Activated naive CD4-positive, alpha-beta T cell (primary cell): ENCODE measurements around the gene PFKFB3.

ENCODE experiments used
- DNase-seq, 4 experiments: peaks; one replicate each; lab custom pipeline; 2025; lab: John Stamatoyannopoulos, UW

Gene PFKFB3

DNA sequence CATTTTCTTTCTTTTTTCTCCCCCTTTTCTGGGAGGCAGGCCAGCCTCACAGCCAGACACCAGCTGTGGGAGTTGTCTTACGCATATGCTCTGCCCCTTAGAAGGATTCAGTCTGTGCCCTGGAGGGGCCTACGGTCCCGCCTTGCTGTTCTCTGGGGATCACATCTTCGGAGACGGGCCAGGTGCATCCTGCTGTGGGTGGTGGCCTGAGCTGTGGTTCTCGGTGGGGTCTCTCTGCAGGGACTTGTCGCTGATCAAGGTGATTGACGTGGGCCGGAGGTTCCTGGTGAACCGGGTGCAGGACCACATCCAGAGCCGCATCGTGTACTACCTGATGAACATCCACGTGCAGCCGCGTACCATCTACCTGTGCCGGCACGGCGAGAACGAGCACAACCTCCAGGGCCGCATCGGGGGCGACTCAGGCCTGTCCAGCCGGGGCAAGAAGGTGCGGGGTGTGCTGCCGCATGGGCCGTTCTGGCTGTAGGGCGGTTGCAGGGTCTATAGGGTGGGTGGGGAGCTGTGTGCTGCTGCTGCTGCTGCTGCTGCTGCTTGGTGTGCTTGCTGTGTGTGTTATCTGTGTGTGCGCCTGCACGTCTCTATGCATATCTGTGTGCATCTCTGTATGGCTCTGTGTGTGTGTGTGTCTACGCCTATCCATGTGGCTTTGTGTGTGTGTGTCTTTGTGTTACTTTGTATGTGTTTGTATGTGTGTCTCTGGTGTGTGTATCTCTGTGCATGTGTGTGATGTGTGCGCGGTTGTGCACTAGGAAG, 17.9 kb downstream of the PFKFB3 start:
- no peak for DNase-seq

DNA sequence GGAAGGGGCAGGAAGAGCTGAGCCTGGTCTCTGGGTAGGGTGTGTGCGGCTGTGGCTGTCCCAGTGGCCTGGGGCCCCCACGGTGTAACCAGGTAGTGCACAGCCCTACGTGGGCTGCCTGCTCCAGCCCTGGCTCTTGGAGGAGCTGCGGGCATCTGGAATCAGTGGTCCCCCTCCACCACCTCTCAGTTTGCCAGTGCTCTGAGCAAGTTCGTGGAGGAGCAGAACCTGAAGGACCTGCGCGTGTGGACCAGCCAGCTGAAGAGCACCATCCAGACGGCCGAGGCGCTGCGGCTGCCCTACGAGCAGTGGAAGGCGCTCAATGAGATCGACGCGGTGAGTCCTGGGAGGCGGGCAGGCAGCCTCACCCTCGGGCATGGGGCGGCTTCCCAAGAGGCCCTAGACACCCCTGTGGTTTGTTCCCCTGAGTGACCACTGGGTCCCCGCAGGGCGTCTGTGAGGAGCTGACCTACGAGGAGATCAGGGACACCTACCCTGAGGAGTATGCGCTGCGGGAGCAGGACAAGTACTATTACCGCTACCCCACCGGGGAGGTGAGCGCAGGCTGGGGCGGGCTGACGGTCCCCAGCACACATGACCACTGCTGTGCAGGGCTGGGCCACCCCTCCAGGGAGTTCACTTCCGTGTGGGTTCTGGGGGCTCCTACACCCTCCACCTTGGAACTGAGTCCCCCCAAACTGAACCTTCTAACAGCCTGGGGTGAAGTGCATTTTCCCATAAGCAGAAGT, 18.6 kb downstream of the PFKFB3 start:
- no peak for DNase-seq

DNA sequence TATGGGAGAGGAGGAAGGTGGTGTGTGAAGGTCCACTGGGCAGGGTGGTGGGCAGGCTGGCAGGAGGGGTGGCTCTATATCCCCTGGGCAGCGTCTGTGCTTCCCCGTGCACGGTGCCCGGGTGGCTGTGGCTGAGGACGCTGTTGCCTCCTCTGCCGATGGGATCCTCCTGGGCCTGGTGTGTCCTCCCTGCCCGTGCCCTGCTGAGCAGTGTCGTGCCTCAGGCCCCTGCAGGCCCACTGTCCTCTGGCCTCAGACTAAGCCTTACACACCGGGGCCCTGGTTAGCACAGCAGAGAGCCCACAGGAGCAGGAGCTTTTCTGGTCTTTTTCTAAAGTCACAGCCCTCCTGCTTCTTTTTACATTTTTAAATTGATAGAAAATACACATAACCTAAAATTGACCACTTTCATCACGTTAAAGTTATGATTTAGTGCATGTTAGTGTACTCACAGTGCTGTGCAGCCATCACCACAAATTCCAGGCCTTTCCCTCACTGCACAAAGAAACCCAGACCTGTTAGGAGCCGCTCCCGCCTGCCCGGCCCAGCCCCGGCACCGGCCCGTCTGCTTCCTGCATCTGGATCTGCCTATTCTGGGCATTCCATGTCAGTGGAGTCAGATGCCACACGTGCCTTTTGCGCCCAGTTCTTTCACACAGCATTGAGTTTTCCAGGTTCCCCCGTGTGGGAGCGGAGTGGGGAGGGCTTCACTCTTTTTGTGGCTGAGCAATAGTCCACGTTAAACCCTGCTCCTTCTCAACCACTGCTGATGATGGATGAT, 19.4 kb downstream of the PFKFB3 start:
- no peak for DNase-seq

DNA sequence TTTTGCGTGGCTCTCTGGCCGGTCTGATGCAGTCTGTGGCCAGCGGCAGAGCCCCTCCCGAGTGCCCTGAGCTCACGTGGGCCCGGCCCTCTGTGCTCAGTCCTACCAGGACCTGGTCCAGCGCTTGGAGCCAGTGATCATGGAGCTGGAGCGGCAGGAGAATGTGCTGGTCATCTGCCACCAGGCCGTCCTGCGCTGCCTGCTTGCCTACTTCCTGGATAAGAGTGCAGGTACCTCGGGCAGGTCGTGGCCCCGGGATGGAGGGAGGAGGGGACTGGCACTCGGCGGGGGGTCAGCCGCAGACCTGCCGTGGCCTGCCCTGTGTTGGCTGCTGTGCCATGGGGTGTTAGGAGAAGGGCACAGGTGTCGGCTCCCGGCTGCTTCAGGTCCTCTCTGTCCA, 20.0 kb downstream of the PFKFB3 start:
- no peak for DNase-seq

DNA sequence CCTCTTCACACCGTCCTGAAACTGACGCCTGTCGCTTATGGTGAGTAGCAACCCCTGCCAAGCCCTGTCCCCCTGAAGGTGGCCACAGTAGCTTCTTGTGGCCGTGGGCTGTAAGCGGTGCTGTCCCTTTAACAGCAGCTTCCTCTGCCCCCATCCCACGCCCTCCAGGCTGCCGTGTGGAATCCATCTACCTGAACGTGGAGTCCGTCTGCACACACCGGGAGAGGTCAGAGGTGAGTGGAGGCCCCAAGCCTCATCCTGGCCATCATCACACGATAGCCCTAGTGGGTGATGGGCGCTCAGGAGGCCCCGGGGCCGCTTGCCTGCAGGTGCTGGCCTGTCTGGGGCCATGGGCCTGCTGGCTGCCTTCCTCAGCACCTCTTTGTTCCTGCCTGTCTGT, 21.2 kb downstream of the PFKFB3 start:
- DNase-seq = no peak

DNA sequence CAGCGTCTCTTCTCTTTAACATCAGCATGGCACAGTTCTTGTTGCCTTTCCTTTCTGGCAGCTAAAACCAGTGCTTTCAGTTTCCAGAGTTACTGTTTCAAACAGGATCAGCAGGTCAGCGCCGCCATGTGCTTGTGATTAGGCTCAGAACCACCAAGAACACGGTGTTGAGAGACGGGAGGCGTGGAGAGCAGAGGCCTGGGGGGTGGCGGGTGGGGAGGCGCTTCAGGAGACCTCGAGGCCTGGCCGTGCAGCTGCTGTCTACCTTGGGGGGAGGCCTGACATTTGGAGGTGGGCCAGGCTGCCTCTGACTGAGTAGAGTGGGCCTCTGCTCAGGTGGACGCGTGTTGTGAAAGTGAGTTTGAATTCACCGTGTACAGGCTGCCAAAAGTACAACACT, 22.0 kb downstream of the PFKFB3 start:
- no peak for DNase-seq

DNA sequence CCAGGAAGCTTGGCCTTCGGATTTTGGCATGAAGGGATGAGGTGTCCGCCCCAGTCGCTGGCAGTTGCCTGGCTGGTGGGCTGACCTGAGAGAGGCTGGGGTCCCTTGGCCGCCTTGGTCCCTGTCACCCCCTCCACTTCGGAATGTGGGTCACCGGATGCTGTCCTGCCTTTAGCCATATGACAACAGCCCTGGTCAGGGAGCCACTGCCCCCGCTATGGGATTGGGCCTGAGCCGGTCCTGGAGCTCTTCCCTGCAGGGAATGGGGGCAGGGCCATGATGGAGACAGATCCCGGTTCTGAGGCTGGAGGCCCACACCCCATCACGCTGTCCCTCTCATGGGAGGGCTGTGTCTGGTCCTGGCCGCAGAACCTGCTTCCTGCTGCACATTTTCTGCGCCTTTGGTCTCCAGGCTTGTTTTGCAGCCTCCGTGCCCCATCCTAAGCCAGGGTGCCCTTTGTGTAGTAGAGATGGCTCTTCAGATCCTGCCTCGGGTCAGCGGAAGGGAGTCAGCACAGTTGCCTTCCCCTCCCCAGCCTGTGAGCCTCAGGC, 22.6 kb downstream of the PFKFB3 start:
- no peak for DNase-seq

DNA sequence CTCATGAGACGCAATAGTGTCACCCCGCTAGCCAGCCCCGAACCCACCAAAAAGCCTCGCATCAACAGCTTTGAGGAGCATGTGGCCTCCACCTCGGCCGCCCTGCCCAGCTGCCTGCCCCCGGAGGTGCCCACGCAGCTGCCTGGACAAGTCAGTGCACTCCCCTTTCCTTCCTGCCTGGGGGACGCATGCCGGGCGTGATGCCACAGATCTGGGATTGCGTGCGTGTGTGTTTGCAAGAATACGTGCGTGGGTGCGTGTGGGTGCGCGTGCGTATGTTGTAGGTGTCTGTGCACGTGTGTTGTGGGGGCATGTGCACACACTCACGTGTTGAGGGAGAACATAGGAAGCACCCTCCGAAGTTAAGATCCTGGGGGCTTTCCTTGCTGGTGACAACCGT, 23.5 kb downstream of the PFKFB3 start:
- no peak for DNase-seq

DNA sequence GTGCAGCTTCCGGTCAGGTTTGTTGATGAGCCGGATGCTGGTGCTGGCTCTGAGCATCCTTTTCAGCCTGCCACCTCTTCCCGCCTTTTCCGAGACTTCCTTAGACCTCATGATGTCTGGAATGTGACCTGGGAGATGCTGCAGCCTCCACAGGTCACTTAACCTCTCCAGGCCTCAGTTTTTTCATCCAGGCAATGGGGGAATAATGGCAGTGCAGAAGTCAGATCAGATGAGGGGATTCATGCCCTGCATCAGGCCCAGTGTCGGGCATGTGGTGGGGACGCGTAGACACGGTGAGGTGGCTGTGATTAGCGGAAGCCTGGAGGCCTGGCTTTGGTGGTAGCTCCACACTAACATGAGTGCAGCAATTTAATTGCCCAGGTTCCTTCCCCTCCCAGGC, 24.6 kb downstream of the PFKFB3 start:
- DNase-seq = no peak

DNA sequence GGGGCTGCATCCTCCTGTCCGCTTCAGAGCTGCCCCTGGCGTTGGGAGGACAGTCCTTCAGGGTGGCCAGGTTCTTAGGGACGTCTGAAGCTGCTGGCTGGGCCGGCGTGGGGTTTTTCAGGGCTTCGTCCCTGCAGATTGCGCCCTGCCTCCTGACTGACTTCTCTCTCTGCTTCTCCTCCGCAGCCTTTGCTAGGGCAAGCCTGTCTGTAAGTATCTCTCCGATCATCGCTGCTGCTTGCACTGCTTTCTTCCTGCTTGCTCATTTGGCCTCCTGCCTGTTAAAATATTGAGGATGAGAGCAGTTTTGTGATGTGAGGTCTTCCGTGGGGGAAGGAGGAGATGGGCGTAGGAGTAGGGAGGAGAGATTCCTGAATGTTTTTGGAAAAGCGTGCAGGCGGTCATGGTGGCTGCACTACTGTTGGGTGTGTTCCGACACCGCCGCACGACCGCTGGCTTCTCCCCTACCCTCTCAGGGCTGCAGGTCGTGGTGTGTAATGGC, 25.3 kb downstream of the PFKFB3 start:
- no peak for DNase-seq

DNA sequence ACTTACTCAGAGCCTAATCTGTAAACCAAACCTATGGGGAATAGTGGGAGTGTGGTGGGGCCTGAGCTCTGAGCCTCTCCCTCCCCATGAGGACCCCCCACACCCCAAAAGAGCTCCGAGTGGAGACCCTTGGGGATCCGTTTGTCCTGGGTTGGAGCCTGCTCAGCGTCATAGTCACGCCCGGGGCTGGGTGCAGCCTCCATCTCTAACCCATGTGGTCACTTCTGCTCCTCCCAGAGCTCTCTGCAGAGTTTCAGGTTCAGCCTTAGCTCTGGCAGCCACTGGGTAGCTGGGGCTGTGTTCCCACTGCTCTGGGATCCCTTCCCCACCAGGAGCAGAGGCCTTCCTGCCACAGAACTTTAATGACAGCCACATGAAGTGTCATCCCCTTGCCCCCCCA, 25.9 kb downstream of the PFKFB3 start:
- no peak for DNase-seq

DNA sequence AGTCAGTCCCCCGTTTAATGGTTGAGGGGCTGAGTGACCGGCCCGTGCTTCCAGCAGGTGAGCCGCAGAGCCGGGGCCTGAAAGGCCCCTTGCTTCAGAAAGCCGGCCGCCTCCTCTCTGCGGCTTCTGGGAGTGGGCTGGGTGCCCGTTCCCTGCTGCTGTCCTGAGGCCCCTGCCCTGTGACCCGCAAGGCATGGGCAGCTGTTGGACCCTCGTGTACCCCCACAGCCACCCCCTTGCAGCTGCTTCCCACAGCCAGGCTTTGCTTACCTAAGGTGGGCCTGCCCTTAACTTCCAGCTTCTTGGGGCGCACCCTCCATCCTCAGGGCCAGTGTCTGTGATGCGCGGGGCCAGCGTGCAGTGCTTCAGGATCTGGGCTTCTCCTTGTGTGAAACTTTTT, 26.6 kb downstream of the PFKFB3 start:
- no peak for DNase-seq

DNA sequence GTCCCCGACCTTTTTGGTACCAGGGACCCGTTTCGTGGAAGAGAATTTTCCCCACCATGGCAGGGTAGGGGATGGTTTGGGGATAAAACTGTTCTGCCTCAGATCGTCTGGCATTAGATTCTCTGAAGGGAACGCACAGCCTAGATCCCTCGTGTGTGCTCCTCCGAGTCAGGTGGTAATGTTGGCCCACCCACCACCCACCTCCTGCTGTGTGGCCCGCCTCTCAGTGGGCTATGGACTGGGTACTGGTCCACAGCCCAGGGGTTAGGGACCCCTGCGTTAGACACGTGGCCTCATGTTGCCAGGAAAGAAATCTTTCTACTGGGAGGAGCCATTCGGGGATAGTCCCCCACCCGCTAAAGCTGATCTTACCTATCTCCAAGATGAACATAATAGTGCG, 27.0 kb downstream of the PFKFB3 start:
- no peak for DNase-seq

DNA sequence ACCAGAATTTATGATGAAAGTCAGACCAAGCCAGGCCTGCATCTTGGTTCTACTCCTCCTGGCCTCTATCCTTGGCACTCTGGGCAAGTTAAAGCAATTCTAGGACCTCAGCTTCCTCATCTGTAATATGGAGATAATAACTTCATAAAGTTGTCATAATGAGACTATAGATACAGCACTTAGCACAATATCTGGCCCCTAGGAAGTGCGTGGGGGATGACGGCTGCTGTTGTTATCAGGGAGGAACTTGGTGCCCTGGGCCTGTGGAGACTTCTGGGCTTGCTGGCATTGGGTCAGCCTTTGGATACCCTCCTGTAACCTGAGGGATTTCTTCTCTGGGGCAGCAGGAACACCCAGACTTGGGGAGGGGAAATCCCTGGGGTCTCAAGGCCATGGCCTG, 27.6 kb downstream of the PFKFB3 start:
- DNase-seq = no peak

DNA sequence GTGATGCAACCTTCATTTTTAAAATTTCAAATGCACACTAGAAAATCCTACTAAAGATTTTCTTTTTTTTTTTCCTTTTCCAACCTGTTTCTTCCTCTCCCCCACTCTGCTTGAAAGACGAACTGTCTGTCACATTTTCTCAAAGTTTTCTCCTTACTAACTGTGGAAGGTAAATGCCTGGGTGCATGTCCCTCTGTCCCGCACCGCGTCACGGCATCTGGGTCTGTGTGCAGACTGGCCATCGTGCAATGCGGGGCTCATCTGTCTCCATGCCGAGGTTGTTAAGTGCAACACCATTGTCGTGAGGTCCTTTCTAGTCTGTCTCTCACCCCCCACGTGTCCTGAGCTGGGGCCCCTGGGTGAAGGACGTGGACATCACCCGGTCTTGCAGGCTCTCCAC, 28.4 kb downstream of the PFKFB3 start:
- DNase-seq = no peak

DNA sequence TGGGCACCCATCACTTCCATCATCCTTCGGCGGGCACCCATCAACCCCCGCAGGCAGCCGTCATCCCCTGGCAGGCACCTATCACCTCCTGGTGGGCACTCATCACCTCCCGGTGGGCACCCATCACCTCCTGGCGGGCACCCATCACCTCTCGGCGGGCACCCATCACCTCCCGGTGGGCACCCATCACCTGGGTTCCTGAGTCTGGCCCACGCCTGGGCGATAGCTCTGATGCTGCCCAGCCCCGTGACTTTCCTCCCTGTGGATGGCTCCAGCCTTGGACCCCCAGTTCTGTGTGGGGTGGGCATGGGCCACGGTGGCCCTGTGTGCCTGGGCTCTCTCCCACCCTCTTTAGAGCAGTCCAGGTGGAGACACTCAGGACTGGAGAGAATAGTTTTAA, 29.0 kb downstream of the PFKFB3 start:
- DNase-seq = no peak

DNA sequence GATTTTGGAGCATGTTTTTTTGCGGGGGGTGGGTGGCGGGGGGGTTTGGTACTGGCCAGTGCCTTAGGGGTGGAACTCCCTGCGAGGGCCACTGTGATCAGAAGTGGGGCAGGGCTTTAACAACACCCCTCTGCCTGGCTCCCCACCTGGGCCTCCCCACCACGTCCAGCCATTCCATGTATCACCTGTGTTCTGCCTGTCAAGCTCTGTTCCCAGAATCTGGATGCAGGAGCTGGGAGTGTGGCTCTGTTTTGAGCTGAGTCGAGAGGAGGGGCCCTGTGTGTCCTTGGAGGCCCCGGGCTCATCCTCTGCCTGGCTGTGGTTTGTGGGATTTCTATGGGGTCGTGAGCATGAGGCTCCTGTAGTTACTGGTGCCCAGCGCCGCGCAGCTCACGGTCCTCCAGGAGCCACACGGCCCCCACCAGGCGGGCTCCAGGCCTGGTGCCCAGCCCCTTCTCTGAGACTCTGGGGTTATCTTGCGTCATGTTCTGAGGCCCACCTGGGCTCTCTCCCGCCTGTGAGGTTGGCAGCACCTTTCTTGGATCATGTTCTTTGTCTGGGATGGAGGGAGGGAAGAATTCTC, 29.6 kb downstream of the PFKFB3 start:
- no peak for DNase-seq

DNA sequence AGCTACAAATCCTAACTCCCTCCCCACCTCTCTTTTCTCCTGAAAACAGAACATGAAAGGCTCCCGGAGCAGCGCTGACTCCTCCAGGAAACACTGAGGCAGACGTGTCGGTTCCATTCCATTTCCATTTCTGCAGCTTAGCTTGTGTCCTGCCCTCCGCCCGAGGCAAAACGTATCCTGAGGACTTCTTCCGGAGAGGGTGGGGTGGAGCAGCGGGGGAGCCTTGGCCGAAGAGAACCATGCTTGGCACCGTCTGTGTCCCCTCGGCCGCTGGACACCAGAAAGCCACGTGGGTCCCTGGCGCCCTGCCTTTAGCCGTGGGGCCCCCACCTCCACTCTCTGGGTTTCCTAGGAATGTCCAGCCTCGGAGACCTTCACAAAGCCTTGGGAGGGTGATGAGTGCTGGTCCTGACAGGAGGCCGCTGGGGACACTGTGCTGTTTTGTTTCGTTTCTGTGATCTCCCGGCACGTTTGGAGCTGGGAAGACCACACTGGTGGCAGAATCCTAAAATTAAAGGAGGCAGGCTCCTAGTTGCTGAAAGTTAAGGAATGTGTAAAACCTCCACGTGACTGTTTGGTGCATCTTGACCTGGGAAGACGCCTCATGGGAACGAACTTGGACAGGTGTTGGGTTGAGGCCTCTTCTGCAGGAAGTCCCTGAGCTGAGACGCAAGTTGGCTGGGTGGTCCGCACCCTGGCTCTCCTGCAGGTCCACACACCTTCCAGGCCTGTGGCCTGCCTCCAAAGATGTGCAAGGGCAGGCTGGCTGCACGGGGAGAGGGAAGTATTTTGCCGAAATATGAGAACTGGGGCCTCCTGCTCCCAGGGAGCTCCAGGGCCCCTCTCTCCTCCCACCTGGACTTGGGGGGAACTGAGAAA, 30.4 kb downstream of the PFKFB3 start:
- no peak for DNase-seq

DNA sequence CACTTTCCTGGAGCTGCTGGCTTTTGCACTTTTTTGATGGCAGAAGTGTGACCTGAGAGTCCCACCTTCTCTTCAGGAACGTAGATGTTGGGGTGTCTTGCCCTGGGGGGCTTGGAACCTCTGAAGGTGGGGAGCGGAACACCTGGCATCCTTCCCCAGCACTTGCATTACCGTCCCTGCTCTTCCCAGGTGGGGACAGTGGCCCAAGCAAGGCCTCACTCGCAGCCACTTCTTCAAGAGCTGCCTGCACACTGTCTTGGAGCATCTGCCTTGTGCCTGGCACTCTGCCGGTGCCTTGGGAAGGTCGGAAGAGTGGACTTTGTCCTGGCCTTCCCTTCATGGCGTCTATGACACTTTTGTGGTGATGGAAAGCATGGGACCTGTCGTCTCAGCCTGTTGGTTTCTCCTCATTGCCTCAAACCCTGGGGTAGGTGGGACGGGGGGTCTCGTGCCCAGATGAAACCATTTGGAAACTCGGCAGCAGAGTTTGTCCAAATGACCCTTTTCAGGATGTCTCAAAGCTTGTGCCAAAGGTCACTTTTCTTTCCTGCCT, 31.1 kb downstream of the PFKFB3 start:
- no peak for DNase-seq

DNA sequence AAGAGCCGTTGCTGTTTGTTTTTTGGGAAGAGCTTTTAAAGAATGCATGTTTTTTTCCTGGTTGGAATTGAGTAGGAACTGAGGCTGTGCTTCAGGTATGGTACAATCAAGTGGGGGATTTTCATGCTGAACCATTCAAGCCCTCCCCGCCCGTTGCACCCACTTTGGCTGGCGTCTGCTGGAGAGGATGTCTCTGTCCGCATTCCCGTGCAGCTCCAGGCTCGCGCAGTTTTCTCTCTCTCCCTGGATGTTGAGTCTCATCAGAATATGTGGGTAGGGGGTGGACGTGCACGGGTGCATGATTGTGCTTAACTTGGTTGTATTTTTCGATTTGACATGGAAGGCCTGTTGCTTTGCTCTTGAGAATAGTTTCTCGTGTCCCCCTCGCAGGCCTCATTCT, 31.6 kb downstream of the PFKFB3 start:
- no peak for DNase-seq
